Vagina (tissue), 2 donors: ENCODE results near the gene ATF5. TPM values are rescaled to one million over a fixed set of nuclear protein-coding genes. Genes with fewer than 3 reads are reported as not detected.

ENCODE experiments used
- DNase-seq, 2 donors: peaks; one replicate each; pipeline ENCODE4 v3.0.0-alpha.2; 2017; ENCODE audit errors: extremely low spot score in 2 of 2
- H3K27ac ChIP-seq: fragments of 200-600 bp; sonication (generic); one replicate; pipeline ENCODE4 v1.5.1; 2019
- H3K27me3 ChIP-seq: fragments of 200-600 bp; sonication (generic); one replicate; pipeline ENCODE4 v1.5.1; 2019
- H3K36me3 ChIP-seq, 2 donors: fragments of 200-600 bp; sonication (generic); one replicate each; pipeline ENCODE4 v1.5.1; 2017 to 2019
- H3K4me1 ChIP-seq: fragments of 200-600 bp; sonication (generic); one replicate; pipeline ENCODE4 v1.5.1; 2019
- H3K4me3 ChIP-seq, 2 donors: fragments of 200-600 bp; sonication (generic); 1 replicate in 1 of 2; 2 replicates in 1 of 2; pipeline ENCODE4 v1.5.1; 2016 to 2019
- H3K9me3 ChIP-seq: fragments of 200-600 bp; sonication (generic); one replicate; pipeline ENCODE4 v1.5.1; 2019
- POLR2A ChIP-seq, 2 donors: fragments of 450-650 bp; IDR thresholded peaks; one replicate each; pipeline ENCODE4 v1.6.1; 2017; ENCODE audit warnings: antibody characterized with exemption in 2 of 2, mild to moderate bottlenecking in 2 of 2, moderate library complexity in 2 of 2
- POLR2AphosphoS5 ChIP-seq, 2 donors: sonication (generic); formaldehyde crosslinking; IDR thresholded peaks; one replicate each; pipeline ENCODE4 v1.9.0; 2017; ENCODE audit warnings: antibody characterized with exemption in 2 of 2, mild to moderate bottlenecking in 2 of 2, low read depth in 1 of 2; ENCODE audit not compliant: insufficient read depth in 1 of 2
- intact Hi-C: fragments of 100-400 bp; cut with DNase I; formaldehyde crosslinking; loops from one replicate; pipeline ENCODE4 v1.15.1; 2023
- total RNA-seq: library from RNA; depleted of rRNA; stranded (reverse); fragments of >200 nt; gene quantifications from one replicate; pipeline ENCODE4 v1.2.3, GENCODE V29; 2016
- TF ChIP-seq, protein P1 (sequence below), 3 experiments: fragments of 450-650 bp in 2 of 3; fragments of 200-600 bp in 1 of 3; sonication (generic) in 1 of 3; IDR thresholded peaks; one replicate each; pipeline ENCODE4 v1.5.1; 2017 to 2019; ENCODE audit warnings: antibody characterized with exemption in 3 of 3, mild to moderate bottlenecking in 2 of 3, moderate library complexity in 2 of 3

ATF5 gene
- total RNA-seq, 1 donor from 2014 or later, result 5.6 TPM

DNA sequence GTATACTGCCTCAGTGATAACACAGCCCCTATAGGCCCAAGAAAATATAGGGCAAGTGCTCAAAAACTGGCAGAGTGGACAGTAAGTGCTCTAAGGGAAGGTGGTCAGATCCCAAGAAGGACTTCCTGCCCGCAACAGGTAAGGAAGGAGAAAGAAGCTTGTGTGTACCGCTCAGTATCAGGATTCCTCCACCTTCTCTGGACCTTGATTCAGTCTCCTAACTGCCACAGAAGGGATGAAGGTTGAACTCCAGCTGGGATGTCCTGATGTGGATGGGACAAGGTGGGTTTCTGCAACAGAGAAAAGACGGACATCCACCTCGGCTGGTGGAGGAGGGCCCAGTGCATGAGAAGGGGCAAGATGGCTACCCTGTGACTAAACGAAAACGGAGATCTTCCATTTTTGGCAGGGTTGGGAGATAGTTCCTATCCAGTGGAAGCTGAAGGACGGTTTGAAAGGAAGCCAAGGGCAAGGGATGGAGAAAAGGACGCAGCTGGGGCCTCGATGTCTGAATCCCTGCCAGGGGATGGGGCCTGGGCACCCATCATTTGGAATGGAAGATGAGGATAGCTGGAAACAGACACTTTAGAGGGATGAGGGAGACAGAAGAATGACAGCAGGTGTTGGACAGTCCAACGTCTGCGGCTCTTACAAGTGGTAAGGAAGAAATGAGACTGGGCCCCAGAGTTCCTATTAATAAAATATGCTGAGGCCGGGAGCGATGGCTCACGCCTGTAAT lies 1.3 kb upstream of the ATF5 start:
- H3K4me1 ChIP-seq, result peaks cover 36% of the 10 kb centered on the region

DNA sequence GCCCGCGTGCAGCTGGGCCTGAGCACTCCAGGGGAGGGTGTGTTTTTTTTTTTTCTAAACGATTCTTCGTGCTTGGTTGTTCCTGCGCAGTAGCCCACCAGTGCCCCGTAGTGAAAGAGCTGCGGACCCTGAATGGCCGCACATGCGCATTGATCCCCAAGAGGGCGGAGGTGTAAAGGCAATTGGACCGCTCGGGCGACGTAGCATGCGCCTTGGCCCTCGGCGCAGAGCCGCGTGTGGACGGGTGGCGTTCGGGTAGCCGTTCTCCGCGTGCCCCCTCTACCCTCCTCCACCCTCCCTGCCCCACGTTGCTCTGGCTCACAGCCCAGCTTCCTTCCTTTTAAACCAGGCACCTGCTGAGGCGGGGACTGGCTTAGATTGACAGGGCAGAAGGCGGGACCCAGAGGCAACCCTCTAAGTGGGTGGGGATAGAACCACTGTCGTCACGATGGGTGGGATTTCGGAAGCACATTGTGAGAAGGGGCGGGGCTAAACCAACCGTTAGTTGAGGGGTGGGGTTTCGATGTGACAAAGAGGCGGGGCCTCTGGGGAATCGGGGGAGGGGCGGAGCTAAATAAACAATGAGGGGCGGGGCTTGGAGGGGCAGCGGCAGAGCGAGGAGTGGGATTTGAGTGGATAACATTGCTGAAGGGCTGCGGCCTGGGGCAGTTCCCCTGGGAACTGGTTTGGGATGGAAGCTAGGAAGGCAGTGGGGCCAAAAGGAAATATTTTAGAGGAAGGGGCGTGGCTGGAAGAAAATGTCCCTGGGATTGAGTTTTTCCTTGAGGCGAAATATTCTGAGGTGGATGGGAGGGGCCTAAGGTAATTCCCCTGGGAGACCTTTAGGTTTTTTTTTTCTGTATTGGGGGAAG lies 842 bp downstream of the ATF5 start:
- intact Hi-C loops, result no loop called here
- peaks cover 0 to 8% of the 10 kb centered on the region in 2 donors for H3K36me3 ChIP-seq

More for the DNA sequence above, 1.3 kb upstream of the ATF5 start:
- Histone ChIP-seq H3K27ac (no peak overlapping the region), H3K27me3 (no peaks in the 10 kb centered on the region), H3K36me3 (peaks cover 0 to 21% of the 10 kb centered on the region in 2 donors), H3K9me3 (no peaks in the 10 kb centered on the region), H3K4me3 (no peak overlapping the region)
- TF ChIP-seq POLR2A (IDR thresholded peaks at IDR 0.05) (no peak), POLR2AphosphoS5 (IDR thresholded peaks at IDR 0.05; ENCODE audit: insufficient read depth in 1 of 2, low read depth in 1 of 2) (no peak)
- TF ChIP-seq, protein P1, sequence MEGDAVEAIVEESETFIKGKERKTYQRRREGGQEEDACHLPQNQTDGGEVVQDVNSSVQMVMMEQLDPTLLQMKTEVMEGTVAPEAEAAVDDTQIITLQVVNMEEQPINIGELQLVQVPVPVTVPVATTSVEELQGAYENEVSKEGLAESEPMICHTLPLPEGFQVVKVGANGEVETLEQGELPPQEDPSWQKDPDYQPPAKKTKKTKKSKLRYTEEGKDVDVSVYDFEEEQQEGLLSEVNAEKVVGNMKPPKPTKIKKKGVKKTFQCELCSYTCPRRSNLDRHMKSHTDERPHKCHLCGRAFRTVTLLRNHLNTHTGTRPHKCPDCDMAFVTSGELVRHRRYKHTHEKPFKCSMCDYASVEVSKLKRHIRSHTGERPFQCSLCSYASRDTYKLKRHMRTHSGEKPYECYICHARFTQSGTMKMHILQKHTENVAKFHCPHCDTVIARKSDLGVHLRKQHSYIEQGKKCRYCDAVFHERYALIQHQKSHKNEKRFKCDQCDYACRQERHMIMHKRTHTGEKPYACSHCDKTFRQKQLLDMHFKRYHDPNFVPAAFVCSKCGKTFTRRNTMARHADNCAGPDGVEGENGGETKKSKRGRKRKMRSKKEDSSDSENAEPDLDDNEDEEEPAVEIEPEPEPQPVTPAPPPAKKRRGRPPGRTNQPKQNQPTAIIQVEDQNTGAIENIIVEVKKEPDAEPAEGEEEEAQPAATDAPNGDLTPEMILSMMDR (IDR thresholded peaks at IDR 0.05), result no peak
- no peak for DNase-seq
- intact Hi-C loops, result no loop called here

DNA sequence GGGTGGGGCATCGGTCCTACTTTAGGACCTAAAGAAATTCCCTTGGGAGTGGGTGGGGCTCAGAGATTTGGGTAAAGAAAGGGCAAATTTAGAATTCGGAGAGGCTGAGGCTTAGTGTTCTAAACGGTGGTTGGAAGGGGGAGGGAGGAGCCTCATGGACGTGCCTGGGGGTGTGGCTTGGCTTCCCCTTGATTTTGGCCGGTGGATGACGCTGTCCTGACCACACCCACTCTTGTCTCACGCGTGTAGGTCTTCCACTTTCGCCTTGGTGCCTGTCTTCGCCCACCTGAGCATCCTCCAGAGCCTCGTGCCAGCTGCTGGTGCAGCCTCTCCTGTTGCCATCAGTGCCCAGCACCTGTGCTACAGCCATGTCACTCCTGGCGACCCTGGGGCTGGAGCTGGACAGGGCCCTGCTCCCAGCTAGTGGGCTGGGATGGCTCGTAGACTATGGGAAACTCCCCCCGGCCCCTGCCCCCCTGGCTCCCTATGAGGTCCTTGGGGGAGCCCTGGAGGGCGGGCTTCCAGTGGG lies 1.5 kb downstream of the ATF5 start:
- H3K36me3 ChIP-seq, result peaks cover 0 to 6% of the 10 kb centered on the region in 2 donors
- intact Hi-C loops, result no loop called here
- TF ChIP-seq, protein P1 (IDR thresholded peaks at IDR 0.05), result no peak
- no peak for TF ChIP-seq POLR2AphosphoS5 (IDR thresholded peaks at IDR 0.05; ENCODE audit: insufficient read depth in 1 of 2, low read depth in 1 of 2)
- TF ChIP-seq POLR2A (IDR thresholded peaks at IDR 0.05), result no peak
- DNase-seq, result no peak
- peaks cover 20% of the 10 kb centered on the region for H3K4me1 ChIP-seq
- no peak overlapping the region for H3K27ac ChIP-seq
- H3K9me3 ChIP-seq, result no peaks in the 10 kb centered on the region
- H3K27me3 ChIP-seq, result no peaks in the 10 kb centered on the region
- peak overlapping the region; percentile 68 to 99 for H3K4me3 ChIP-seq

More for the DNA sequence above, 842 bp downstream of the ATF5 start:
- Histone ChIP-seq H3K27me3 (no peaks in the 10 kb centered on the region), H3K9me3 (no peaks in the 10 kb centered on the region), H3K4me3 (peak overlapping the region; percentile 68 to 99), H3K27ac (peak overlapping the region; percentile 90), H3K4me1 (peaks cover 22% of the 10 kb centered on the region)
- peak in 1 of 2 donors; percentile 92 for DNase-seq
- TF ChIP-seq, protein P1 (IDR thresholded peaks at IDR 0.05), result peak in 1 of 3 experiments; percentile 13
- TF ChIP-seq POLR2A (IDR thresholded peaks at IDR 0.05) (no peak), POLR2AphosphoS5 (IDR thresholded peaks at IDR 0.05; ENCODE audit: insufficient read depth in 1 of 2, low read depth in 1 of 2) (peak; percentile 70 to 88)

DNA sequence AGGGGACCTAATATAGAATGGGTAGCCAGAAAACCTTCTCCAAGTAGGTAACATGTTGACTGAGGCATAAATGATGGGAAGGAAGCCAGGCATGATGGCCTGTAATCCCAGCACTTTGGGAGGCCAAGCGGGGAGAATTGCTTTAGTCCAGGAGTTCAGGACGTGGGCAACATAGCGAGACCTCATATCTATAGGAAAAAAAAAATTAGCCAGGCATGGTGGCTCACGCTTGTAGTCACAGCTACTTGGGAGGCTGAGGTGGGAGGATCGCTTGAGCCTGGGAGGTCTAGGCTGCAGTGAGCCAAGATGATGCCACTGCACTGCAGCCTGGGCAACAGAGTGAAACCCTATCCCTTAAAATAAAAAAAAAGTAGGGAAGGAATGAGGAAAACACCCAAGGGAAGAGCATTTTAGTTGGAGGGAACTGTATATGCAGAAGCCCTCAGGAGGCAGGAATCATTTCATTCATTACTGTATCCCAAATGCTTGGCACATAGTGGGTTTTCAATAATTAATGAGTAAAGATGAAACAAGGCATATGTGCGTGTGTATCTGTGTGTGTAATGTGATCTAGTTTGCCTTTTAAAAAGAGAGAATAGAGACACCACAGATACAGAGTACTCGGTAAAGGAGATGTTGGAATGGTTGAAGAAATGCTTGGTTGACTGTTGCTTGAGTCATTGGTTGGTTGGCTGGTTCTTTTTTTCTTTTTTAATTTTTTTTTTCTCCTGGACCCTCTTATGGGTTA lies 2.5 kb downstream of the ATF5 start:
- Histone ChIP-seq H3K9me3 (no peaks in the 10 kb centered on the region), H3K4me1 (peaks cover 19% of the 10 kb centered on the region), H3K36me3 (peaks cover 0 to under 1% of the 10 kb centered on the region in 2 donors), H3K4me3 (no peak overlapping the region), H3K27ac (no peak overlapping the region), H3K27me3 (no peaks in the 10 kb centered on the region)
- TF ChIP-seq POLR2A (IDR thresholded peaks at IDR 0.05) (no peak), POLR2AphosphoS5 (IDR thresholded peaks at IDR 0.05; ENCODE audit: insufficient read depth in 1 of 2, low read depth in 1 of 2) (no peak)
- TF ChIP-seq, protein P1 (IDR thresholded peaks at IDR 0.05), result no peak
- intact Hi-C loops, result no loop called here
- no peak for DNase-seq
